Right lobe of liver (tissue), 6 donors: ENCODE data around the gene P4HTM. TPM values are rescaled to one million over a fixed set of nuclear protein-coding genes. Genes with fewer than 3 reads are reported as not detected.

Experiments
- ATAC-seq, 4 donors: fragments of 200-7000 bp; cut with Tn5 transposase; one replicate each; pipeline ENCODE4 v1.9.1; 2020; ENCODE audit warnings: mild to moderate bottlenecking in 4 of 4, moderate library complexity in 4 of 4
- DNase-seq, 3 donors: peaks; one replicate each; pipeline ENCODE4 v3.0.0-alpha.2; 2020
- H3K27ac ChIP-seq, 3 donors: fragments of 200-600 bp; one replicate each; pipeline ENCODE4 v1.8.0; 2022
- H3K27me3 ChIP-seq, 2 donors: fragments of 200-600 bp; one replicate each; pipeline ENCODE4 v1.8.0; 2022
- H3K36me3 ChIP-seq, 4 donors: fragments of 200-600 bp; sonication (generic) in 1 of 4; one replicate each; pipeline versions ENCODE4 v1.5.1 to v1.8.0; 2017 to 2022; ENCODE audit warnings: control low read depth in 1 of 4
- H3K4me1 ChIP-seq, 4 donors: fragments of 200-600 bp; sonication (generic) in 1 of 4; one replicate each; pipeline versions ENCODE4 v1.5.1 to v1.8.0; 2017 to 2022; ENCODE audit warnings: control low read depth in 1 of 4
- H3K4me3 ChIP-seq, 3 donors: fragments of 200-600 bp; one replicate each; pipeline ENCODE4 v1.8.0; 2022
- H3K9me3 ChIP-seq, 4 donors: fragments of 200-600 bp; sonication (generic) in 1 of 4; one replicate each; pipeline versions ENCODE4 v1.5.1 to v1.8.0; 2017 to 2022; ENCODE audit warnings: control low read depth in 1 of 4
- CTCF ChIP-seq, 4 donors: fragments of 200-600 bp in 3 of 4; fragments of 450-650 bp in 1 of 4; IDR thresholded peaks; one replicate each; pipeline versions ENCODE4 v1.5.1 to v1.8.0; 2016 to 2022; ENCODE audit warnings: antibody characterized with exemption in 4 of 4, mild to moderate bottlenecking in 2 of 4
- POLR2A ChIP-seq: fragments of 450-650 bp; IDR thresholded peaks from one replicate; pipeline ENCODE4 v1.6.1; 2017; ENCODE audit warnings: antibody characterized with exemption, mild to moderate bottlenecking
- WGBS: methylation state at CpG from one replicate; pipeline ENCODE4 v1.1.6; 2018; ENCODE audit warnings: low coverage, low lambda C conversion rate; ENCODE audit not compliant: insufficient coverage; ENCODE audit errors: missing lambda C conversion rate; 5-methylcytosine and 5-hydroxymethylcytosine counted together
- intact Hi-C, 2 donors: fragments of 100-400 bp; cut with DNase I; formaldehyde crosslinking; loops; one replicate each; pipeline versions ENCODE4 v1.11.2 to v1.14.1; 2022
- total RNA-seq, 6 experiments: library from RNA; depleted of rRNA in 2 of 6; stranded (reverse); fragments of >200 nt in 2 of 6; fragmentation: NEBNext Ultra II Directional in 3 of 6; extraction: Animal tissue kit (Norgen Biotek cat#: 25700) in 3 of 6; gene quantifications; one replicate each; pipeline versions ENCODE4 v1.1.0 to v1.2.4, GENCODE V29; 2016 to 2023
- donor health status: DM: no; HTN: yes; CAD: no.
- donor health status: DM: no; HTN: no; CAD: no.
- donor health status: DM: no; HTN: no; CAD: no.
- donor health status: DM: no; HTN: yes; CAD: no.
- donor health status: DM: no; HTN: yes; CAD: no.

The P4HTM gene
- total RNA-seq, 6 experiments from 2014 or later: 7.7 to 19.2 (median 11.1) TPM

- intact Hi-C loops: no loop called here
- Histone ChIP-seq H3K36me3 (peaks cover 0 to 23% (median 11%) of the 10 kb centered on the region in 4 donors), H3K27ac (peak overlapping the region in 1 of 3 donors; percentile 65), H3K9me3 (no peaks in the 10 kb centered on the region), H3K27me3 (no peaks in the 10 kb centered on the region), H3K4me1 (peaks cover 0 to 23% (median 8%) of the 10 kb centered on the region in 4 donors), H3K4me3 (peak overlapping the region; percentile 88 to 91 (median 89))
- ATAC-seq (no peak), DNase-seq (peak in 1 of 3 donors; percentile 55)
- 17% methylated on average over 2 of the region's 23 CpGs for WGBS
- TF ChIP-seq CTCF (IDR thresholded peaks at IDR 0.05) (no peak), POLR2A (no peak)
Observed at GRCh38 chr3:49017229-49017970, 27.4 kb downstream of the P4HTM start.

GRCh38 chr3:49017971-49018706 lies 28.1 kb downstream of the P4HTM start, which contains the start of gene DALRD3:
DALRD3 (minus strand) TSS chr3:49018580; CDS start chr3:49018564, 16 bp downstream.
- WGBS: under 1% methylated on average over 24 of the region's 85 CpGs
- Histone ChIP-seq H3K9me3 (no peaks in the 10 kb centered on the region), H3K27me3 (no peaks in the 10 kb centered on the region), H3K27ac (peak within 1 kb of the TSS in 1 of 3 donors; percentile 65), H3K4me1 (peaks cover 0 to 29% (median 11%) of the 10 kb centered on the region in 4 donors), H3K4me3 (peak within 1 kb of the TSS; percentile 88 to 91 (median 89)), H3K36me3 (peaks cover 0 to 24% (median 10%) of the 10 kb centered on the region in 4 donors)
- TF ChIP-seq CTCF (IDR thresholded peaks at IDR 0.05) (no peak), POLR2A (peak; percentile 35)
- intact Hi-C loops: no loop called here
- ATAC-seq: peak in 3 of 4 donors; percentile 1 to 8 (median 2)
- peak; percentile 73 to 79 (median 75) for DNase-seq

- ATAC-seq (no peak), DNase-seq (no peak)
- peaks cover 0 to 29% (median 10%) of the 10 kb centered on the region in 4 donors for H3K36me3 ChIP-seq
- H3K9me3 ChIP-seq: no peaks in the 10 kb centered on the region
- H3K4me1 ChIP-seq: peaks cover 0 to 31% (median 11%) of the 10 kb centered on the region in 4 donors
- H3K27me3 ChIP-seq: no peaks in the 10 kb centered on the region
- intact Hi-C loops: no loop called here
- TF ChIP-seq CTCF (IDR thresholded peaks at IDR 0.05) (no peak), POLR2A (no peak)
- 2% methylated on average over 16 of the region's 18 CpGs for WGBS
- peak overlapping the region in 1 of 3 donors; percentile 65 for H3K27ac ChIP-seq
- H3K4me3 ChIP-seq: peak overlapping the region; percentile 88 to 91 (median 89)
Observed at GRCh38 chr3:49018707-49019006, 28.6 kb downstream of the P4HTM start.

- H3K36me3 ChIP-seq: peaks cover 0 to 32% (median 12%) of the 10 kb centered on the region in 4 donors
- peak overlapping the region; percentile 92 to 99 (median 97) for H3K4me3 ChIP-seq
- TF ChIP-seq POLR2A: no peak
- TF ChIP-seq CTCF (IDR thresholded peaks at IDR 0.05): no peak
- 20% methylated on average over 12 of the region's 12 CpGs for WGBS
- ATAC-seq: no peak
- no peaks in the 10 kb centered on the region for H3K27me3 ChIP-seq
- H3K27ac ChIP-seq: peak overlapping the region; percentile 82 to 100 (median 99)
- no peaks in the 10 kb centered on the region for H3K9me3 ChIP-seq
- intact Hi-C loops: no loop called here
- DNase-seq: peak in 1 of 3 donors; percentile 52
- peaks cover 0 to 31% (median 11%) of the 10 kb centered on the region in 4 donors for H3K4me1 ChIP-seq
Observed at GRCh38 chr3:49019941-49020329, 29.9 kb downstream of the P4HTM start.
